GM12878 (cell line): ENCODE data around the gene PPIC. TPM values are rescaled to one million over a fixed set of nuclear protein-coding genes. Genes with fewer than 3 reads are reported as not detected.

ENCODE experiments used
- ATAC-seq: fragments of 200-7000 bp; cut with Tn5 transposase; 3 replicates; pipeline ENCODE4 v1.9.1; 2020; ENCODE audit warnings: mild to moderate bottlenecking, moderate library complexity
- BruUV-seq: library from RNA; stranded (reverse); fragments of 400-500 nt; replicated peaks from 2 replicates; lab custom pipeline; 2021; lab: Mats Ljungman, UMichigan
- CTCF ChIA-PET: fragments of 300-600 bp; sonication (Branson Sonifier 250); formaldehyde crosslinking; extraction: SDS; loops from one replicate; lab custom pipeline; 2021; ENCODE audit warnings: inconsistent platforms; lab: Yijun Ruan, JAX
- POLR2A ChIA-PET: fragments of 350-600 bp; formaldehyde crosslinking; extraction: SDS; loops from one replicate; lab custom pipeline; 2021; ENCODE audit warnings: inconsistent platforms; lab: Charles Lee
- RAD21 ChIA-PET: fragments of 300-600 bp; sonication (Branson Sonifier 250); formaldehyde crosslinking; loops from one replicate; lab custom pipeline; 2023; ENCODE audit warnings: antibody characterized with exemption; ENCODE audit not compliant: unreplicated experiment; lab: Charles Lee
- SMC1A ChIA-PET: fragments of 300-600 bp; sonication (Branson Sonifier 250); formaldehyde crosslinking; loops from one replicate; lab custom pipeline; 2023; ENCODE audit not compliant: unreplicated experiment, uncharacterized antibody; lab: Charles Lee
- DNase-seq: peaks from one replicate; pipeline ENCODE4 v3.0.0-alpha.2; 2011; ENCODE audit warnings: low read depth, low spot score
- FAIRE-seq: peaks from 3 replicates; lab custom pipeline; 2011; peaks lifted over from hg19 to GRCh38; lab: Jason Lieb, UNC
- H2AFZ ChIP-seq: 2 replicates; pipeline ENCODE4 v1.6.0; 2011; ENCODE audit warnings: low read depth, low read length, control low read depth; ENCODE audit not compliant: control insufficient read depth
- H3K27ac ChIP-seq: 2 replicates; pipeline ENCODE4 v1.5.1; 2011; ENCODE audit warnings: control low read depth; ENCODE audit not compliant: control insufficient read depth, insufficient read depth
- H3K27me3 ChIP-seq, 2 experiments: replicated peaks in 1 of 2; 2 replicates each; pipeline versions ENCODE4 v1.6.0 to v1.6.1; 2011; ENCODE audit warnings: low read length in 1 of 2; ENCODE audit not compliant: control insufficient read depth in 2 of 2, insufficient read depth in 2 of 2
- H3K36me3 ChIP-seq, 2 experiments: 2 replicates each; pipeline ENCODE4 v1.5.1; 2011; ENCODE audit warnings: low read length in 1 of 2; ENCODE audit not compliant: control insufficient read depth in 2 of 2, insufficient read depth in 2 of 2
- H3K4me1 ChIP-seq: 2 replicates; pipeline ENCODE4 v1.6.1; 2011; ENCODE audit warnings: mild to moderate bottlenecking, low read length, moderate library complexity, mixed read lengths; ENCODE audit not compliant: control insufficient read depth, insufficient read depth
- H3K4me2 ChIP-seq: 2 replicates; pipeline ENCODE4 v1.6.0; 2011; ENCODE audit warnings: control low read depth; ENCODE audit not compliant: control insufficient read depth, insufficient read depth
- H3K4me3 ChIP-seq: fragments of 200-600 bp; sonication (generic); 2 replicates; pipeline ENCODE4 v1.5.1; 2016
- H3K79me2 ChIP-seq: 2 replicates; pipeline ENCODE4 v1.6.0; 2011; ENCODE audit warnings: low read length; ENCODE audit not compliant: control insufficient read depth, insufficient read depth
- H3K9ac ChIP-seq: 2 replicates; pipeline ENCODE4 v1.8.0; 2011; ENCODE audit warnings: low read length, control low read depth, mixed read lengths; ENCODE audit not compliant: control insufficient read depth, insufficient read depth
- H3K9me3 ChIP-seq: replicated peaks from 3 replicates; pipeline ENCODE4 v1.5.1; 2011; ENCODE audit warnings: mild to moderate bottlenecking, low read length; ENCODE audit not compliant: control insufficient read depth, insufficient read depth
- H4K20me1 ChIP-seq: 2 replicates; pipeline ENCODE4 v1.6.0; 2011; ENCODE audit not compliant: control insufficient read depth, insufficient read depth
- BCL3 ChIP-seq: IDR thresholded peaks from 2 replicates; pipeline ENCODE4 v1.6.1; 2011; ENCODE audit warnings: borderline replicate concordance, low read depth, mild to moderate bottlenecking, moderate library complexity, low read length; ENCODE audit not compliant: insufficient read depth, poor library complexity, severe bottlenecking
- BHLHE40 ChIP-seq, 2 experiments: fragments of 450-650 bp in 1 of 2; IDR thresholded peaks; 2 replicates each; pipeline ENCODE4 v1.6.1; 2011 to 2017; ENCODE audit warnings: low read depth in 2 of 2, borderline replicate concordance in 1 of 2, improper control_type of control experiment in 1 of 2, low read length in 1 of 2, mild to moderate bottlenecking in 1 of 2
- DPF2 ChIP-seq: fragments of 450-650 bp; IDR thresholded peaks from 2 replicates; pipeline ENCODE4 v1.6.1; 2017; ENCODE audit warnings: mild to moderate bottlenecking
- ETV6 ChIP-seq, 2 experiments: fragments of 450-650 bp in 1 of 2; IDR thresholded peaks in 1 of 2; conservative IDR thresholded peaks in 1 of 2; 2 replicates each; pipeline ENCODE4 v1.6.1; 2014; ENCODE audit warnings: antibody characterized with exemption in 1 of 2, borderline replicate concordance in 1 of 2, low read depth in 1 of 2, mild to moderate bottlenecking in 1 of 2, moderate library complexity in 1 of 2
- KDM1A ChIP-seq: fragments of 200-600 bp; sonication (generic); IDR thresholded peaks from 2 replicates; pipeline ENCODE4 v1.6.1; 2016; ENCODE audit warnings: borderline replicate concordance
- RCOR1 ChIP-seq: conservative IDR thresholded peaks from 2 replicates; pipeline ENCODE4 v1.6.1; 2012; ENCODE audit warnings: low read depth, low read length, improper control_type of control experiment
- STAT3 ChIP-seq: IDR thresholded peaks from 2 replicates; pipeline ENCODE4 v1.6.1; 2011; ENCODE audit warnings: low read depth, low read length, improper control_type of control experiment
- TCF3 ChIP-seq: IDR thresholded peaks from 2 replicates; pipeline ENCODE4 v1.6.1; 2012; ENCODE audit warnings: low read depth, mild to moderate bottlenecking, low read length, borderline replicate concordance; ENCODE audit not compliant: insufficient read depth
- ZBED1 ChIP-seq: IDR thresholded peaks from 2 replicates; pipeline ENCODE4 v1.6.1; 2016; ENCODE audit warnings: borderline replicate concordance
- ZBTB33 ChIP-seq: fragments of 450-650 bp; IDR thresholded peaks from 2 replicates; pipeline ENCODE4 v1.6.1; 2017; ENCODE audit warnings: mild to moderate bottlenecking
- WGBS: methylation state at CpG from one replicate; pipeline ENCODE4 v1.1.6; 2016; ENCODE audit warnings: low lambda C conversion rate; ENCODE audit not compliant: insufficient replicate concordance, insufficient coverage; ENCODE audit errors: missing lambda C conversion rate; 5-methylcytosine and 5-hydroxymethylcytosine counted together
- in situ Hi-C: fragments of 300-500 bp; cut with MboI; formaldehyde crosslinking; loops from 9 replicates; pipeline ENCODE4 v1.14.3; 2018; ENCODE audit warnings: mixed read lengths
- intact Hi-C: fragments of 100-400 bp; cut with micrococcal nuclease; formaldehyde crosslinking; loops from one replicate; pipeline ENCODE4 v1.14.2; 2022; ENCODE audit not compliant: unreplicated experiment
- polyA plus RNA-seq, 11 experiments: library from polyadenylated mRNA; depleted of rRNA in 4 of 11; unstranded in 6 of 11; stranded (reverse) in 5 of 11; fragments of >200 nt; fragmentation: Nextera tagmentation in 4 of 11; fragmentation: Illumina TruSeq in 1 of 11; extraction: Ambion mirVana in 4 of 11; extraction: Trizol in 1 of 11; gene quantifications; 1 replicate in 1 of 11; 2 replicates in 10 of 11; pipeline versions ENCODE4 v1.2.1 to v1.2.3, GENCODE V29; 2011 to 2016; ENCODE audit warnings: inconsistent platforms in 2 of 11, missing spikeins in 2 of 11, low read depth in 1 of 11
- total RNA-seq, 4 experiments: library from RNA; depleted of rRNA in 3 of 4; stranded (reverse); fragments of >200 nt in 3 of 4; fragmentation: Illumina TruSeq in 1 of 4; extraction: Trizol in 1 of 4; gene quantifications; 2 replicates each; pipeline versions ENCODE4 v1.2.1 to v1.2.3, GENCODE V29; 2013 to 2021
- TF ChIP-seq, protein P1 (sequence below): IDR thresholded peaks from 2 replicates; pipeline ENCODE4 v1.6.1; 2011; ENCODE audit warnings: low read depth, mild to moderate bottlenecking, low read length, moderate library complexity, borderline replicate concordance; ENCODE audit errors: extremely low read depth
- TF ChIP-seq, protein P2 (sequence below): fragments of 450-650 bp; IDR thresholded peaks from 2 replicates; pipeline ENCODE4 v1.6.1; 2017; ENCODE audit warnings: low read depth, mild to moderate bottlenecking, moderate library complexity
- TF ChIP-seq, protein P3 (sequence below): fragments of 450-650 bp; IDR thresholded peaks from 2 replicates; pipeline ENCODE4 v1.6.1; 2018; ENCODE audit warnings: mild to moderate bottlenecking, low read depth, moderate library complexity; ENCODE audit not compliant: partially characterized antibody

Gene PPIC
- total and polyA plus RNA-seq, 10 of the 15 experiments (the other 5 are each of a cell fraction or from before 2014, with no cell fraction given): 0.12 to 0.21 TPM; not detected in 8

GRCh38 chr5:123051206-123051605, 14.7 kb upstream of the PPIC start:
- WGBS: 0% methylated on average over 2 of the region's 2 CpGs
- ChIA-PET SMC1A (interaction anchor here (1.1 kb wide), 1 partner anchor 10 kb away, joined by 3 read pairs; no protein-coding TSS in a partner anchor), RAD21 (no interaction called here), CTCF (no interaction called here), POLR2A (no interaction called here)
- Histone ChIP-seq H3K36me3 (no peaks in the 10 kb centered on the region), H3K79me2 (no peaks in the 10 kb centered on the region), H2AFZ (no peak overlapping the region), H3K9ac (no peak overlapping the region), H3K27ac (no peak overlapping the region), H3K4me2 (no peak overlapping the region), H3K4me3 (no peak overlapping the region), H3K27me3 (no peaks in the 10 kb centered on the region; a peak in 1 of 4 replicates), H3K4me1 (no peaks in the 10 kb centered on the region), H3K9me3 (no peaks in the 10 kb centered on the region), H4K20me1 (no peaks in the 10 kb centered on the region)
- BruUV-seq: no TSS peak
- in situ Hi-C loops (no loop called here), intact Hi-C loops (no loop called here)
- FAIRE-seq (no peak), ATAC-seq (no peak), DNase-seq (no peak)
- no peak for TF ChIP-seq BCL3
- TF ChIP-seq TCF3: no peak
- TF ChIP-seq STAT3: no peak
- TF ChIP-seq, protein P1, sequence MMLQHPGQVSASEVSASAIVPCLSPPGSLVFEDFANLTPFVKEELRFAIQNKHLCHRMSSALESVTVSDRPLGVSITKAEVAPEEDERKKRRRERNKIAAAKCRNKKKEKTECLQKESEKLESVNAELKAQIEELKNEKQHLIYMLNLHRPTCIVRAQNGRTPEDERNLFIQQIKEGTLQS: no peak
- TF ChIP-seq ZBED1: no peak
- TF ChIP-seq RCOR1: no peak
- no peak for TF ChIP-seq KDM1A
- TF ChIP-seq ZBTB33: no peak
- TF ChIP-seq BHLHE40 (IDR thresholded peaks at IDR 0.05; ENCODE audit: borderline replicate concordance in 1 of 2, low read depth in 2 of 2, low read length in 1 of 2): no peak
- no peak for TF ChIP-seq ETV6 (conservative IDR thresholded peaks at IDR 0.05 in 1 of 2, IDR thresholded peaks at IDR 0.05 in 1 of 2; ENCODE audit: borderline replicate concordance in 1 of 2, low read depth in 1 of 2)
- TF ChIP-seq, protein P2, sequence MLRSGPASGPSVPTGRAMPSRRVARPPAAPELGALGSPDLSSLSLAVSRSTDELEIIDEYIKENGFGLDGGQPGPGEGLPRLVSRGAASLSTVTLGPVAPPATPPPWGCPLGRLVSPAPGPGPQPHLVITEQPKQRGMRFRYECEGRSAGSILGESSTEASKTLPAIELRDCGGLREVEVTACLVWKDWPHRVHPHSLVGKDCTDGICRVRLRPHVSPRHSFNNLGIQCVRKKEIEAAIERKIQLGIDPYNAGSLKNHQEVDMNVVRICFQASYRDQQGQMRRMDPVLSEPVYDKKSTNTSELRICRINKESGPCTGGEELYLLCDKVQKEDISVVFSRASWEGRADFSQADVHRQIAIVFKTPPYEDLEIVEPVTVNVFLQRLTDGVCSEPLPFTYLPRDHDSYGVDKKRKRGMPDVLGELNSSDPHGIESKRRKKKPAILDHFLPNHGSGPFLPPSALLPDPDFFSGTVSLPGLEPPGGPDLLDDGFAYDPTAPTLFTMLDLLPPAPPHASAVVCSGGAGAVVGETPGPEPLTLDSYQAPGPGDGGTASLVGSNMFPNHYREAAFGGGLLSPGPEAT: no peak
- TF ChIP-seq, protein P3, sequence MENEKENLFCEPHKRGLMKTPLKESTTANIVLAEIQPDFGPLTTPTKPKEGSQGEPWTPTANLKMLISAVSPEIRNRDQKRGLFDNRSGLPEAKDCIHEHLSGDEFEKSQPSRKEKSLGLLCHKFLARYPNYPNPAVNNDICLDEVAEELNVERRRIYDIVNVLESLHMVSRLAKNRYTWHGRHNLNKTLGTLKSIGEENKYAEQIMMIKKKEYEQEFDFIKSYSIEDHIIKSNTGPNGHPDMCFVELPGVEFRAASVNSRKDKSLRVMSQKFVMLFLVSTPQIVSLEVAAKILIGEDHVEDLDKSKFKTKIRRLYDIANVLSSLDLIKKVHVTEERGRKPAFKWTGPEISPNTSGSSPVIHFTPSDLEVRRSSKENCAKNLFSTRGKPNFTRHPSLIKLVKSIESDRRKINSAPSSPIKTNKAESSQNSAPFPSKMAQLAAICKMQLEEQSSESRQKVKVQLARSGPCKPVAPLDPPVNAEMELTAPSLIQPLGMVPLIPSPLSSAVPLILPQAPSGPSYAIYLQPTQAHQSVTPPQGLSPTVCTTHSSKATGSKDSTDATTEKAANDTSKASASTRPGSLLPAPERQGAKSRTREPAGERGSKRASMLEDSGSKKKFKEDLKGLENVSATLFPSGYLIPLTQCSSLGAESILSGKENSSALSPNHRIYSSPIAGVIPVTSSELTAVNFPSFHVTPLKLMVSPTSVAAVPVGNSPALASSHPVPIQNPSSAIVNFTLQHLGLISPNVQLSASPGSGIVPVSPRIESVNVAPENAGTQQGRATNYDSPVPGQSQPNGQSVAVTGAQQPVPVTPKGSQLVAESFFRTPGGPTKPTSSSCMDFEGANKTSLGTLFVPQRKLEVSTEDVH: no peak
- no peak for TF ChIP-seq DPF2
